Activated naive CD4-positive, alpha-beta T cell treated with anti-CD3 and anti-CD28 coated beads for 36 hours (primary cell): Measurements from ENCODE around the gene PIP5K1B. TPM values are rescaled to one million over a fixed set of nuclear protein-coding genes. Genes with fewer than 3 reads are reported as not detected.

Source experiments
- total RNA-seq, 2 experiments: library from RNA; stranded (reverse); gene quantifications; one replicate each; pipeline ENCODE4 v1.2.3, GENCODE V29; 2021

Gene PIP5K1B
- total RNA-seq, 2 experiments from 2014 or later = 0.38 to 0.42 TPM

Other genes starting within 250 kb of the PIP5K1B start
- not detected for gene TMEM252, start 164.4 kb upstream of the PIP5K1B start, total RNA-seq